ENCODE results near the gene MSH2.

DNA sequence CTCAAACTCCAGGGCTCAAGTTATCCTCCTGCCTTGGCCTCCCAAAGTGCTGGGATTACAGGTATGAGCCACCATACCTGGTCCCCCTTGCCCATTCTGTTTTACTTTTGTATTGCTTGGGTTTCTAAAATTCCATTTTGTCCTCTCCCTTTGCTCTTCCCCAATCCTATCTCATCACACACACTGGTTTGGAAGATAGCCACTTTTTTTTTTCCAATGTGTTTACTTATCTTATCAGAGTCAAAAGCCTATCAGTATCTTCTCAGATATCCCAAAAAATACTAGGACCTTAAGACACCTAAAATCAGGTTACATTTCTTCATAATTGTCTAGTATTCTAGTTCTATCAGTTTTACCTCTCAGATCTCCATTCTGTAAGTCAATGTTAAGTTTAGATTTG is 56.1 kb downstream of the MSH2 start:
- TF ChIP-seq, protein P1, sequence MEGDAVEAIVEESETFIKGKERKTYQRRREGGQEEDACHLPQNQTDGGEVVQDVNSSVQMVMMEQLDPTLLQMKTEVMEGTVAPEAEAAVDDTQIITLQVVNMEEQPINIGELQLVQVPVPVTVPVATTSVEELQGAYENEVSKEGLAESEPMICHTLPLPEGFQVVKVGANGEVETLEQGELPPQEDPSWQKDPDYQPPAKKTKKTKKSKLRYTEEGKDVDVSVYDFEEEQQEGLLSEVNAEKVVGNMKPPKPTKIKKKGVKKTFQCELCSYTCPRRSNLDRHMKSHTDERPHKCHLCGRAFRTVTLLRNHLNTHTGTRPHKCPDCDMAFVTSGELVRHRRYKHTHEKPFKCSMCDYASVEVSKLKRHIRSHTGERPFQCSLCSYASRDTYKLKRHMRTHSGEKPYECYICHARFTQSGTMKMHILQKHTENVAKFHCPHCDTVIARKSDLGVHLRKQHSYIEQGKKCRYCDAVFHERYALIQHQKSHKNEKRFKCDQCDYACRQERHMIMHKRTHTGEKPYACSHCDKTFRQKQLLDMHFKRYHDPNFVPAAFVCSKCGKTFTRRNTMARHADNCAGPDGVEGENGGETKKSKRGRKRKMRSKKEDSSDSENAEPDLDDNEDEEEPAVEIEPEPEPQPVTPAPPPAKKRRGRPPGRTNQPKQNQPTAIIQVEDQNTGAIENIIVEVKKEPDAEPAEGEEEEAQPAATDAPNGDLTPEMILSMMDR (conservative IDR thresholded peaks at IDR 0.05 in 1 of 2, IDR thresholded peaks at IDR 0.05 in 1 of 2; ENCODE audit: extremely low read depth in 1 of 2, insufficient read depth in 1 of 2, low read depth in 1 of 2, low read length in 2 of 2) = no peak
- TF ChIP-seq EZH2 (IDR thresholded peaks at IDR 0.05; ENCODE audit: borderline replicate concordance, low read length) = no peak

Data from mammary epithelial cell (primary cell).